Measurements from ENCODE around the gene LIG3.
"Not testable (repeated sequence)": the region's sequence is repeated elsewhere in the genome, so short reads cannot be mapped to it uniquely, and the experiment has no call there.

The LIG3 gene

DNA sequence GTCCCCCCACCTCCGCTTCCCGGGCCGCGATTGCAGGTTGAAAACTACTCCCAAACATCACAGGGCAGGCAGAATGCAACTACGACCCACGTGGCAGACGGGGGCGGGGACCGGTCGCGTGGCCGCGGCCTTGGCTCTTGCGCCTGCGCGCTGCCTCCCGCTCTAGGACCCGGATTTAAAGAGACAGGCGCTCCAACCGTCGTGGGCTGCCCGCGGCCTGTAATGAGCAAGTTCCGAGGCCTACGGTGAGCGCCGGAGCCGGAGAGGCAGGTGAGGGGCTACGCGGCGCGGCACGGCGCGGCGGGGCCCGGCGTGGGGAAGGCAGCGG, at the start of gene LIG3:
Gene LIG3 (plus strand): TSS at position 160 of the 328 bp plus-strand sequence. CDS start 2,494 bp downstream, outside the sequence.
- peak; percentile 90 to 91 for DNase-seq (ENCODE audit: low read depth in 2 of 2)

DNA sequence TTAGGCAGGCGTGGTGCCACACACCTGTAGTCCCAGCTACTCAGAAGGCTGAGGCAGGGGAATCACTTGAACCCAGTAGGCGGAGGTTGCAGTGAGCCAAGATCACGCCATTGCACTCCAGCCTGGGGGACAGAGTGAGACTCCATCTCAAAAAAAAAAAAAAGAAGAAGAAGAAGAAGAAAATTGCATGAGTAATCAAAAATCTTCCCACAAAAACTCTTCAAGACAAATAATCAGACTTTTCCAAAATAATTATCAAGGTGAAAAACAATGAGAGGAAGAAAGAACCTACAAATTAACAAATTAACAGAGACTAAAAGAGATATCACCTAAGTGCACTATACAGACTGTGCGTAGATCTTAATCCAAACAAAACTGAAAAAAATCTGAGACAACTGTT, 29.5 kb upstream of the LIG3 start:
- not testable (repeated sequence) for DNase-seq (ENCODE audit: low read depth in 2 of 2)

DNA sequence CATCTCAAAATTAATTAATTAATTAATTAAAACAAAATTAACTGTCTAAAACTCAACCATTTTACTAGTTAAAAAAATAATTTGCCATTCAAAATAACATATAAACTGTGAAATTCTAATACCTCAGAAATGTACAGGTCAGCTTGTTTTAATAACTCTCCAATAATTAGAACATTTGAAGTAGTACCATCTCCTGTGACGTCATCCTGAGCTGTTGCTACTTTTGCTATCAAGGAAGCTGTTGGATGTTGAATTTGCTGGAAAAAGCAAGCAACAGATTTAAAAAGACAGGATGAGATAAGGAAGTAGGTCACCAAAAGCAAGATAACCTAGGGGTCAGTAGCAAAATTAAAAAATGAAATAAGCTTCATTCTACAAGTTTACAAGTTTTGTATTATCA, 21.9 kb upstream of the LIG3 start:
- DNase-seq (ENCODE audit: low read depth in 2 of 2), result no peak

DNA sequence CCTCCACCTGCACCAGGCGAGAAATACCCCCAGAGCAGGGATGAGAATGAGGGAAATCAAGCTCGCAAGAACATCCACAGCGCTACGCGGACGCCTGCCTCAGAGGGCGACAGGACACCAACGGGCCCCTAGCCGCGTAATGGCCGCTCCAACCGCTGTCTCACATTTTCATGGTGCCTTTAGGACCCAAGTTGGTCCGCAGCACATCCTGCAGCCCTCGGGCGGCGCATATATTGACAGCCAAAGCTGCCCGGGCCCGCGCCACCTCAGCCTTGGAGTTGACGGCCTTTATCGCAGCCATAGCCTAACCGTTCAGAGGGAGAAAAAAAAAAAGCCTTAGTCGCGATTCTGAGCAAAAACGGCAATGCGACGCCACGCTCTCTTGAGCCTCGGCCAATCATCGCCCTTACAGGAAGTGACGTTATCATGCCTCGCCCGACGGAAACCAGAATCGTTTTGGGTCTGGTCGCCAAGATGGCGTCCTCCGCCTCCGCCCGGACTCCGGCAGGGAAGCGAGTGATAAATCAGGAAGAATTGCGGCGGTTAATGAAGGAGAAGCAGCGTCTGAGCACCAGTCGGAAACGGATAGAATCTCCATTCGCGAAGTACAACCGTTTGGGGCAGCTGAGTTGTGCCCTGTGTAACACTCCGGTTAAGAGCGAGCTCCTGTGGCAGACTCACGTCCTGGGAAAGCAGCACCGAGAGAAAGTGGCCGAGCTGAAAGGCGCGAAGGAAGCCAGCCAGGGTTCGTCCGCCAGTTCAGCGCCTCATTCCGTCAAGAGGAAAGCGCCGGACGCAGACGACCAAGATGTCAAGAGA, 19.0 kb upstream of the LIG3 start, which contains the start of the genes CCT6B and ZNF830:
Gene CCT6B (minus strand): TSS at position 368 of the 819 bp plus-strand sequence. CDS start 67 bp downstream, at position 301.
Gene ZNF830 (plus strand): TSS at position 448 of the 819 bp plus-strand sequence. CDS start 27 bp downstream, at position 475.
- peak; percentile 75 to 85 for DNase-seq (ENCODE audit: low read depth in 2 of 2)

DNA sequence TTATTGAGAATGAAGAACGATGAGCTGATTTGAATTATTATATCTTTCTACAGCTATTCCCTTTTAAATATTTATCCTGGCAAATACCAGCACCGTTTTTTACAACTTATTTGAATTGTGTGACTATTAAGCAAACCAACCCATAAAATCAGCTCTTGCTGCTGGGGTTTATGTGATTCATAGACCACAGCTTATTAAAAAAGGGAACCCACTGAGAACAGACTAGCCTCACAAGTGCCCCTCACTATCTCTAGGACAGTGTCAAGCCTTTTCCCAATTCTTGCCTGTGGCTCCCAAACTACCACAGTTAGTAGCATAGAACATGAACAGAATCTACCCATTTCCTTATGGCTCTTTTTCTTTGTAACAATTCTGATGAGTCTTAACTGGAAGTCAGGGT, 6.1 kb upstream of the LIG3 start:
- DNase-seq (ENCODE audit: low read depth in 2 of 2), result no peak

DNA sequence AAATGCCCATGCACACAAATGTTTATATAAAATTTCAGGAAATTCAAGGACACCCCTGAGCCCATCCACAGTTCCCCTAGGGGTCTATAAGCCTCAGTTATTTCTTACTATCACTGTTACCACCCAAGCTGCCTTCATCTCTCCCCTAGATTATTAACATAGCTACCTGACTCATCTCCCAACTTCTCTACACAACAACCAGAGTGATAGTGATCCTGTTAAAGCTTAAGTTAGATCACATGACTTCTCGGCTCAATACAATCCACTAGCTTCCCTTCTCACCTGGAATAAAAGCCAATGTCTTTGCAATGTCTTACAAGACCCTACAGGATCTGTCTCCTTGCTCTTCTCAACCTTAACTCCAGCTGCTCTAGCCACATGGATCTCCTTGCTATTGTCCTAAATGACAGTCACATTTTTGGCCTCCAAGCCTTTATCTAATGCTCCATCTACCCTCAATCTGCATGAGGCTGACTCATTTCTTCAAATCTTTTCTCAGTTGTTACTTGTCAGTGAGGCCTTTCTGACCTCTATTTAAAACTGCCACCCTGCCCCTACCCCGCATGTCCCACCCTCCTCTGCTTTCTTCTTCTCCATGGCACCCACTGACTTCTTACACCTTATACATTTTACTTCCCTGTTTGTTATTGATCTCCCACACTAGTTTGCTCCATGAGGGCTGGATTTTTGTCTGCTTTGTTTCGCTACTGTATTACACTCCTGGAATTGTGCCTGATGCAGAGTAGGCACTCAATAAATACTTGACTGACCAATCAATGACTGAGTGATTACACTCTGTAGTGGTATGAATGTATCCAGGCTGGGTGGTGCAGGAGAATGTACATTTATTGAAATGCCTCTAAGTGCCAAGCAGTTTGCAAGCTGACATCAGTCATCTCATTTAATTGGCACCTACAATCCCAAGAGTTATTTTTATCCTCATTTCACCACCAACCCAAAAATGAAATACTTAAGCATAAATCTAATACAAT, 5.2 kb upstream of the LIG3 start:
- DNase-seq (ENCODE audit: low read depth in 2 of 2), result no peak

DNA sequence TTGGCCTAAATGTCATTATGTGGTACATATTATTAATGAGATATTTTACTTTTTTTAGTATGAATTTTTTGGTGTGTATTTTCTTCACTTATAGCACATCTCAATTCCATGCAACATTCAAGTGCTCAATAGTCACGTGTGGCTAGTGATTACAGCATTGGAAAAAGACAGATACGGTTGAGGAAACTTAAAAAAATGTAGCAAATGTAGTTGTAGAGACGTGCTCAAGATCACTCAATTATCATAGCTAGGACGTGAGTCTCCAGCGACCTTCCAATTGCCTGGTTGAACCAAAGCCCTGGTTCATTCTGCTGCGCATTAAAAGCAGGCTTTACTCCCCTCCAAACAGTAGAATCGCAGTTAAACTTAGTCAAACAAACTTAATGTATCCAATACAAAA, 1.2 kb upstream of the LIG3 start:
- DNase-seq (ENCODE audit: low read depth in 2 of 2), result no peak

DNA sequence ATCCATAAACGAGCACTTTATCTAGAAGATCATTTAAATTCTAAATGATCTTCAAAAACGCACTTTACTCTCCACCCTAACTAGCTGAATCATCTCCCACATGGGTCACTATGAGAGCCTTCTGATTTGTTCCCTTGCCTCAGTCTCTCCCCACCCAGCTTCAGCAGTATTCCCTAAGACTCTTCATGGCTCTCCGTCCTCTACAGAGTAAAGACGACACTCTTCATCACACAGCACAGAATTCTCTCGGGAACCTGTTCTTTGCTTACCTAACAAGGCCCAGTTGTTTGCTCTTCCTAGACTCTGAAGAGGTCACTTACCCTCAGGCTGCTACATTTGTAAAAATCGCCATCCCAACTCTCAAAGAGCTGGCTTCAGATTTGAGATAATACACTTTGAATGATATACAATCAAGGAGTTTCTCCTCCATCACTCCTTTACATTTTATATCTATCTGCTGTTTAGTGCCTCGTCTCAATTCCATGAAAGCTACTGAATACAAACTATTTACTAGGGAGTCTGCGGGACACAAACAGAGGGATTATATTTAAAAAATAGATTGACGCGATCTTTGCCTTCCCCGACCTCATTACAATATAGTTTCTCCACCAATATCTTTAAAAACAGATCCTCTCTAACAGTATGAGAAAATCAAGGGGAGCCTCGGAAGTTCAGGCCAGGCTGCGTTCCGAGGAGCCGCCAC, 511 bp upstream of the LIG3 start:
- DNase-seq (ENCODE audit: low read depth in 2 of 2), result no peak

DNA sequence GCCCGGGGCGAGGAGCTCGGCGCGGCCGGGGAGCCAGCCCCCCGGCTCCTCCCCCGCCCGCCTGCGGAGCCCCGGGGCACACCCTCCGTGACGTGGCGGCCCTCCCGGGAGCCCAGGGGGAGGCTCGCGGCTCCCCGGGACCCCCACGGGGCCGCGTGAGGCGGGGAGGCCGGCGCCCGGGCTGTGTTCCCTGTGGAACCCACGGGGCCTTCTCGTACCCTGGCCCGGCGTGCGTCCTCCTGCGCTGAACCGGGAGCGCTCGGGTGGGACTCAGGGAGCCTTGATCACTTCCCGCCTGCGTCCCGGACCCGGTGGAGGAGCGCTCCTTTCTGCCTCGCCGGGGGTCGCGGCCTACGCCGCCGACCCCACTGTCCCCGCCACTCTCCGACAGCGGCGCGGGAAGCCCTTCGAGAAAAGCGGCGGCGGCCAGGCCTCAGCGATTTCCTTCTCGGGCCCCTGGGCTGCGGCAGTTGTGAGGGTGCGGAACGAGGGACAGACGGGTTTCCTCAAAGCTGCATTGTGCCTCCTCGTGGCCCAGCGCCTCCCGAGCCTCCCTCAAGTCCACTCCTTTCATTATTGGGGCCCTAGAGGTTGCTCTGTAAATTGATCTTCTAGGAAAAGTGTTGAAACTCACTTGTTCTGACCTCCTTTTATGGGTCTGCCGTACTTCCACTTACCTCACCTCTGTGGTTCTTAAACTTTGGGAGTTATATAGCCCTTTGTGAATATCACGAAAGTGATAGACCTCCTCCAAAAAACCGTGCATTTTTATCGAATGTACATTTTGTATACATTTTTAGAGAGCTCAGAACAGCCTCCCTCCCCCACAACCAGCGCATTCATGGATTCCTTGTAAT, 597 bp downstream of the LIG3 start:
- peak; percentile 67 to 81 for DNase-seq (ENCODE audit: low read depth in 2 of 2)

DNA sequence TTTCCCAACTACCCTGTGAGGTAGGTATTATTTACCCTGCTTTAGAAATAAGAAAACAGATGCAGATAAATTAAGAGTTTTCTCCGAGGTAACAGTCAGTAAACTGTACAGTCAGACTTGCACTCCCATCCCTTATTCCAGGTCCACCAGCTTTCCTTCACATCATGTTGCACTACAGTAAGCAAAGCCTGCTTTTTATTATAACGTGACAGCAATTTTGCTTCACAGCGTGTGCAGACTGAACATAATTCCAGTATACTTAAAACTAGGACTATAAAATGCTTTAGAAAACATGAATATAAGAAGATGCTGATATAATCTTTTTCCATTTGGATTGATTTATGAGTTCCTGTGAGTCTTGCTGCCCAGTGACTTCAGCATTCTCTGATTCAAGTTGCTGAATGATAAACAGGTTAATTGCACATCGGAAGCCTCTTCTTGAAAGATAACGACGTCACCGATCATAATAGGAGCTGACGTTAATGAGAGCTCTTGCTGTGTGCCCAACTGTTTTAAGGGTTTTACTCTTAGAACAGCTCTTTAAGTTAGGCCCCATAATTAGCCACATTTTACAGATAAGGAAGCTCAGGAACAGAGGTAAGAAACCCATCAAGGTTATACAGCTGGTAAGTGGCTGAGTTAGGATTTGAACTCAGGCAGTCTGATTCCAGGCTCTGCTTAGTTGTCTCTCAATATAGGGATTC, 1.4 kb downstream of the LIG3 start:
- DNase-seq (ENCODE audit: low read depth in 2 of 2), result no peak

DNA sequence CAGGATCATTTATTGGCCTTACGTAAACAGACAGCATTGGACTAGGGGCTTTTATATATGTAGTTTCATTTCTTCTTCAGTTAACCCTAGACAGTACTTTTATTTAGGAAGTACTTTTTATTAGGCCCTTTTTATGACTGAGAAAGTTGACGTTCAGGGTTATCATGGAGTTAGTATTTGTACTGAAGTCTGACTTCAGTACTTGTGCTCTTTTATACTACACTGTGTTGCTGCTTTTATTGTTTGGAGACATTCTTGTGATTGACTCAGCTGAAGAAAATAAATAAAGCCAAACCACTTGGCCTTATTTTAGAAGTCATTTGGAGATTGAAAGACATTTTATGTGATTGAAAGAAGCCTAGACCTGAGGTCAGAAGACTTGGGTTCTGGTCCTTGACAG, 6.9 kb downstream of the LIG3 start:
- DNase-seq (ENCODE audit: low read depth in 2 of 2), result no peak

DNA sequence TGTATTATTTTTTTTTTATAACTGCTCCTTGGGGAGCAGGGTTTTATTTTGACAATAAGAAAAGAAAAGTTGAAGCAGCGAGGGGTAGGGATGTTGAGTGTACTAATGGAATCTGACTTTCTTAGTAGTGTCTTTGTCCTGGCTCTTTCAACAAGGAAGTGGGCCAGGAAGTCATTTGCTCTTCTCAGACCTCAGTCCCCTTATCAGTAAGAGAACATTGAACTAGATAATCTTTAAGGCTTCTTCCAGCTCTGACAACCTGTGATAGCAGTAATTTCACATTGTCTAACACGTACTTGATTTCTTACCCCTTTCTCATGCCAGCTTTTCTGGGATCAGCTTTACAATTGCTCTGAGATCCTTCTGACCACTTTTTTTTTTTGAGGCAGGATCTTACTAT, 8.3 kb downstream of the LIG3 start:
- no peak for DNase-seq (ENCODE audit: low read depth in 2 of 2)

DNA sequence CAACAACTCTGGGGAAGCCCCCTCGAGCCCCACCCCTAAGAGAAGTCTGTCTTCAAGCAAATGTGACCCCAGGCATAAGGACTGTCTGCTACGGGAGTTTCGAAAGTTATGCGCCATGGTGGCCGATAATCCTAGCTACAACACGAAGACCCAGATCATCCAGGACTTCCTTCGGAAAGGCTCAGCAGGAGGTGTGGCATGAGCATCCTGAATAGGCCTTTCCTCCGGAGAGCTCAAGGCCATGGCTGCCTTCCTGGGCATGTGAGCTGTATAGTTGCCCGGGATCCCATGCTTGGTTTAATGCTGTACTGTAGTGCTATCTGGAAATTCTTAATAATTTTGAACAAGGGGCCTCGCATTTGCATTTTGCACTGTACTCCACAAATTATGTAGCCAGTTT, 9.2 kb downstream of the LIG3 start:
- no peak for DNase-seq (ENCODE audit: low read depth in 2 of 2)

DNA sequence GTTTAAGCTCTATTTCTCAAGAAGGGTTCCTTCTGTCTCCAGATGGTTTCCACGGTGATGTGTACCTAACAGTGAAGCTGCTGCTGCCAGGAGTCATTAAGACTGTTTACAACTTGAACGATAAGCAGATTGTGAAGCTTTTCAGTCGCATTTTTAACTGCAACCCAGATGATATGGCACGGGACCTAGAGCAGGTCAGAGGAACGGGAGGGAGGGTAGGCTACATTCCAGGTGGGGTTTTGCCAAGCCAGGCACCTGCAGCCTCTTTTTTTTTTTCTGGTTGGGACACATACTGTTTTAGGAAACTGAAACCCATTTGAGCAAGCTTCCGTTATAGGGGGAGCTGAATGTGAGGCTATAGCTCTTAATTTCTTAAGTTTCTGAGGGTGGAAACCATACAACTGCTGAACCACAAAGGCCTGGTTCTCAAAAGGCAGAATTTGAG, 10.6 kb downstream of the LIG3 start:
- DNase-seq (ENCODE audit: low read depth in 2 of 2), result no peak

DNA sequence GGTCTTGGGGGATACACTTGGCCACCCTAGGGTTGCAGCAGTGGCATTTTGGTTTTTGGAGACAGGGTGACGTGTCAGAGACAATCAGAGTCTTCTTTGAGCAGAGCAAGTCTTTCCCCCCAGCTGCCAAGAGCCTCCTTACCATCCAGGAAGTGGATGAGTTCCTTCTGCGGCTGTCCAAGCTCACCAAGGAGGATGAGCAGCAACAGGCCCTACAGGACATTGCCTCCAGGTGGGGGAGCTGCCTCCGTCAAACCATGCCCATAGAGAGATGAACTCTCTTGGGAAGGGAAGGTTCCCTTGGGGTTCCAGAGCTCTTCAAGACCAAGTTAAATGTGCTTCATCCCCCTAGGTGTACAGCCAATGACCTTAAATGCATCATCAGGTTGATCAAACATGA, 11.3 kb downstream of the LIG3 start:
- DNase-seq (ENCODE audit: low read depth in 2 of 2), result no peak

DNA sequence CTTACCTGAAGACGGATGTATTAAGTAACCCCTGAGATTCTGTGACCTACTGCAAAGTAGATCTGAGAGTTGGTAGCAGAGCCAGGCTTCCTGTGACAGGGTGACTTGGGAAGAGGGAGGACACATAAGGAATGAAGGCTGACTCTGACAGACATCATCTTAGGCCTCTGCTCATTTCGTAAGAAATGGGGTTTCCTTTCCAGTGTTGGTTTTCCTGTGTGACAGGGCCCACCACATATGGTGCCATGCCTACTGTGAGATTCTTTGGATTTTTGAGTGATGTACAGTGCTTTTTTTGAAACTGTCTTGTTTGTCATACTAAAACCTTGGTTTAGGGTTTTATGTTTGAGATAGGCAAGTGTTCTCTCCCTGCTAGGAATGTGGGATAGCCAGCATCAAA, 12.7 kb downstream of the LIG3 start:
- DNase-seq (ENCODE audit: low read depth in 2 of 2), result no peak

DNA sequence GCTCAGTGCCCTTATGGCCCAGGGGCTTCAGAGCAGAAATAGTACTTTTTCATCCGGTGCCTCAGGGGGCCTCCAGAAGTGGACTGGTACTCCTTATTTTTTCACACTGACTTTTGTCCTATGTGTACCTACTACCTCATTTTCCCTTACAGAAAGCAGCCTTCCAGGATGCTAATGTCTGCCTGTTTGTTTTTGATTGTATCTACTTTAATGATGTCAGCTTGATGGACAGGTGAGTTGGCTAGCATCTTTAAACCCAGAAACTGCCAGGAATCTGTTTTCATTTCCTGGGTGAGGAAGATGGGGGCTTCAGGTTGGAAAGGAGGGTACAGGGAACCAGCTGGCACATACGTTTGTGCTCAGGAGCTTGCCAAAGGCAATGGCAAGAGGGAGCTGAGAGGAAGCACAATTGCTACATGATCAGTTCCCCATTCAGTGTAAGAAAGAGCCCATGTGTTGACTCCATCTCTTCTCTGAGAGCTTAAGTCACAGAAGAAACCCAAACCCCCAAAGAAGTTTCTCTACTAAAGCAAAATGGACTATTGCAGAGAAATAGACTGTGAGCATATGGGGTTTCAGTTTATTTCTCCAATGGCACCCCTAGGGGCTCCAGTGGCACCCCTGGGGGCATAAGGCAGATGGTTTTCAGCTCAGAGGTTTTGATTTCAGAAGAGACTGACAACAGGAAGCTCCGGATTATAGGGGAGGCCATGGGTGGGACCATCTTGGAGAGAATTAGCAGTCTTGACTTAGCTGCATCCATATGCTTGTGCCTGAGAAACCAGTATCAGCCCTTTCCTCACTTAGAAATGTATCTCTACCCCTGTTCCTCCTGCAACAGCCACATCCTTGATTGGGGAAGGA, 16.3 kb downstream of the LIG3 start:
- DNase-seq (ENCODE audit: low read depth in 2 of 2), result no peak

DNA sequence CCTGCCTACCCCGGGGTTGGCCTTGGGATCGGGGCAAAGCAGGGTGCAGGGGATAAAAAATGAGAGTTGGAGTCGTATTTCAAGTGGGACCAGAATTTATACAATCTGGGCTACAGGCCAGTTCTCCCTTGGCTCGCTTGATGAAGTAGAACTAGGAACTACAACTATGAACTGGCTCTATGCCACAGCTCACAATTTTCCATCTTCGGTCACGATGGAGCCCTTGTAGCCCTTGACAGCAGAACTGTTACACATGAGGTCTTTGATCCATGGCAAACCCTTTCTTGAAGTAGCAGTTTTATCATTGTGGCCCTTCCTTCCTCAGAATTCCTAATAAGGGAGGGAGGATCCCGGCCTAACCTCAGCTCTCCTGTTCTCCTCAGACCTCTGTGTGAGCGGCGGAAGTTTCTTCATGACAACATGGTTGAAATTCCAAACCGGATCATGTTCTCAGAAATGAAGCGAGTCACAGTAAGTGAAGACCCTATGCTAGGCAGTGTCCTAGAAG, 17.1 kb downstream of the LIG3 start:
- DNase-seq (ENCODE audit: low read depth in 2 of 2), result no peak

DNA sequence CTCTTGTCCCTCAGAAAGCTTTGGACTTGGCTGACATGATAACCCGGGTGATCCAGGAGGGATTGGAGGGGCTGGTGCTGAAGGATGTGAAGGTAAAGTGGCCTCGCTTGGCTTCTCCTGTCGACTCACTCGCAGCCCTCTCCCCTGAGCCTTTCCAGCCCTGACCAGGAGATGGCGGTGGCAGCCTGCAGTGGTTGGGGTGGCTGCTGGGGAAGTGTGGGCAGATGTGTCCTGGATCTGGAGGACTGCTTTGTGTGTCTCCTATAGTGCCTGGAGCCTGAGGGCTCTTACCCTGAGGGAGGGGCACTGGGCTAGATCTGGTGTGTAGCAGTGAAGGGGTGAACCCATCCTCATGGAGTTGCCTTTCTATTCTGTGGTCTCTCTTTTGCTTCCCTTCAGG, 17.9 kb downstream of the LIG3 start:
- peak; percentile 50 to 69 for DNase-seq (ENCODE audit: low read depth in 2 of 2)
